MCF 10A (cell line): ENCODE measurements around the gene KIRREL3. TPM values are rescaled to one million over a fixed set of nuclear protein-coding genes. Genes with fewer than 3 reads are reported as not detected.
A peak's percentile ranks its signal among the peaks of the same experiment; 100 is the strongest.

Source experiments
- BruUV-seq: library from RNA; stranded (reverse); fragments of 400-500 nt; replicated peaks from 2 replicates; lab custom pipeline; 2021; lab: Mats Ljungman, UMichigan
- CTCF ChIA-PET: fragments of 300-600 bp; sonication (Branson Sonifier 250); formaldehyde crosslinking; extraction: SDS; loops from one replicate; lab custom pipeline; 2021; ENCODE audit warnings: antibody characterized with exemption, inconsistent platforms; lab: Yijun Ruan, JAX
- POLR2A ChIA-PET: fragments of 300-600, 350-650 bp; sonication (Branson Sonifier 250); formaldehyde crosslinking; extraction: SDS; loops from one replicate; lab custom pipeline; 2020; ENCODE audit warnings: antibody characterized with exemption, inconsistent platforms; lab: Yijun Ruan, JAX
- DNase-seq: peaks from one replicate; pipeline ENCODE4 v3.0.0-alpha.2; 2018; ENCODE audit not compliant: unreplicated experiment
- H3K27ac Mint-ChIP-seq: one replicate; pipeline ENCODE4 v1.8.0; 2022; ENCODE audit warnings: mild to moderate bottlenecking, low read depth, mixed read lengths; ENCODE audit not compliant: unreplicated experiment
- H3K27me3 Mint-ChIP-seq: one replicate; pipeline ENCODE4 v1.8.0; 2022; ENCODE audit warnings: mixed read lengths; ENCODE audit not compliant: insufficient read depth, unreplicated experiment
- H3K36me3 Mint-ChIP-seq: one replicate; pipeline ENCODE4 v1.8.0; 2022; ENCODE audit warnings: mild to moderate bottlenecking, moderate library complexity, mixed read lengths; ENCODE audit not compliant: insufficient read depth, unreplicated experiment
- H3K4me1 Mint-ChIP-seq: one replicate; pipeline ENCODE4 v1.8.0; 2022; ENCODE audit warnings: mixed read lengths; ENCODE audit not compliant: insufficient read depth, unreplicated experiment
- H3K4me3 Mint-ChIP-seq: one replicate; pipeline ENCODE4 v1.8.0; 2022; ENCODE audit warnings: mild to moderate bottlenecking, moderate library complexity, mixed read lengths; ENCODE audit not compliant: unreplicated experiment
- H3K9me3 Mint-ChIP-seq: one replicate; pipeline ENCODE4 v1.8.0; 2022; ENCODE audit warnings: mixed read lengths; ENCODE audit not compliant: unreplicated experiment
- intact Hi-C: fragments of 100-400 bp; cut with micrococcal nuclease; formaldehyde crosslinking; loops from 2 replicates; pipeline ENCODE4 v1.14.1; 2022
- total RNA-seq: library from RNA; stranded (reverse); gene quantifications from 2 replicates; pipeline ENCODE4 v1.2.3, GENCODE V29; 2022
- TF ChIP-seq, protein P1 (sequence below): fragments of 200-600 bp; IDR thresholded peaks from one replicate; pipeline ENCODE4 v1.8.0; 2022; ENCODE audit warnings: antibody characterized with exemption, mild to moderate bottlenecking; ENCODE audit not compliant: unreplicated experiment

The KIRREL3 gene
- total RNA-seq, 1 experiment from 2014 or later = not detected

DNA sequence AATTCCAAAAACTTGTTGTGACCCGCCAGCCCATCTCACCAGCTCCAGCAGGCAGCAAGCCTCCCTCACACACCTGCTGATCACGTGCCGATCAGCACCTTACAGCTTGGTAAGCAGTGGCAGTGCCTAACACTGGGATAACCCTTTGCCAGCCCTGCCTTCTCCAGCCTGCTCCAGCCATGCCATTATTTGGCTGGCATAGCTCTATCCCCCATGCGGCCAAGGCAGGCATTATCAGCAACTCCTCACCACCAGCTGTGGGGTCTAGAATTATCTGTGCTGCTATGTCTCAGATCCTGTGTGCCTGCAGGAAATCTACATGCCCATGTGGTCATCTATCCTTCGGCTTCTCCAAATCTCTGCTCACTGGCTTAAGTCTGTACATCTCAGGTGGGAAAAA lies 430.1 kb downstream of the KIRREL3 start:
- no peak for DNase-seq
- peaks cover 57% of the 10 kb centered on the region for H3K27me3 Mint-ChIP-seq
- no peaks in the 10 kb centered on the region for H3K36me3 Mint-ChIP-seq
- no peak overlapping the region for H3K27ac Mint-ChIP-seq
- TF ChIP-seq, protein P1, sequence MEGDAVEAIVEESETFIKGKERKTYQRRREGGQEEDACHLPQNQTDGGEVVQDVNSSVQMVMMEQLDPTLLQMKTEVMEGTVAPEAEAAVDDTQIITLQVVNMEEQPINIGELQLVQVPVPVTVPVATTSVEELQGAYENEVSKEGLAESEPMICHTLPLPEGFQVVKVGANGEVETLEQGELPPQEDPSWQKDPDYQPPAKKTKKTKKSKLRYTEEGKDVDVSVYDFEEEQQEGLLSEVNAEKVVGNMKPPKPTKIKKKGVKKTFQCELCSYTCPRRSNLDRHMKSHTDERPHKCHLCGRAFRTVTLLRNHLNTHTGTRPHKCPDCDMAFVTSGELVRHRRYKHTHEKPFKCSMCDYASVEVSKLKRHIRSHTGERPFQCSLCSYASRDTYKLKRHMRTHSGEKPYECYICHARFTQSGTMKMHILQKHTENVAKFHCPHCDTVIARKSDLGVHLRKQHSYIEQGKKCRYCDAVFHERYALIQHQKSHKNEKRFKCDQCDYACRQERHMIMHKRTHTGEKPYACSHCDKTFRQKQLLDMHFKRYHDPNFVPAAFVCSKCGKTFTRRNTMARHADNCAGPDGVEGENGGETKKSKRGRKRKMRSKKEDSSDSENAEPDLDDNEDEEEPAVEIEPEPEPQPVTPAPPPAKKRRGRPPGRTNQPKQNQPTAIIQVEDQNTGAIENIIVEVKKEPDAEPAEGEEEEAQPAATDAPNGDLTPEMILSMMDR = no peak
- no TSS peak for BruUV-seq
- intact Hi-C loops = no loop called here
- H3K4me1 Mint-ChIP-seq = no peaks in the 10 kb centered on the region
- CTCF ChIA-PET = no interaction called here
- POLR2A ChIA-PET = no interaction called here
- no peak overlapping the region for H3K4me3 Mint-ChIP-seq
- H3K9me3 Mint-ChIP-seq = no peaks in the 10 kb centered on the region

DNA sequence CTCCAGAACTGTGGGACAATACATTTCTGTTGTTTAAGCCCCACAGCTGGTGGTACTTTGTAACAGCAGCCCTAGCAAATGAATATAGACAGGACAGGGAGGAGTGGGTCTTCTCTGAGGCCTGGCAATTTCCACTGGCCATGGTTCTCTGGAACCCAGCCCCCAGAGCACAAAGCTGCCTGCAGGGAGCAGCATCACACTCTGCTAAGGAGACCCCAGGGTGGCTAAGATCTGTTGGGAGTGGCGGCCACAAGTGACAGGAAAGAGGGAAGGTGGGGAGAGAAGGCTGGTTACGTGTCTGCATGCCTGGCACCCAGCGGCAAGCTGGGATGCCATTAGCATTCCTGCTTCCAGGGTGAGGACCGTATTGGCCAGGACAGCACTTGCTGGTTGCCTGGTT lies 433.2 kb downstream of the KIRREL3 start:
- BruUV-seq = no TSS peak
- no peak overlapping the region for H3K27ac Mint-ChIP-seq
- POLR2A ChIA-PET = no interaction called here
- H3K4me1 Mint-ChIP-seq = no peaks in the 10 kb centered on the region
- H3K36me3 Mint-ChIP-seq = no peaks in the 10 kb centered on the region
- intact Hi-C loops = no loop called here
- CTCF ChIA-PET = interaction anchor here (0.6 kb wide), 1 partner anchor 991 kb away, joined by 3 read pairs; no protein-coding TSS in a partner anchor
- H3K4me3 Mint-ChIP-seq = no peak overlapping the region
- no peaks in the 10 kb centered on the region for H3K9me3 Mint-ChIP-seq
- no peak for DNase-seq
- H3K27me3 Mint-ChIP-seq = peaks cover 63% of the 10 kb centered on the region
- TF ChIP-seq, protein P1 = no peak

DNA sequence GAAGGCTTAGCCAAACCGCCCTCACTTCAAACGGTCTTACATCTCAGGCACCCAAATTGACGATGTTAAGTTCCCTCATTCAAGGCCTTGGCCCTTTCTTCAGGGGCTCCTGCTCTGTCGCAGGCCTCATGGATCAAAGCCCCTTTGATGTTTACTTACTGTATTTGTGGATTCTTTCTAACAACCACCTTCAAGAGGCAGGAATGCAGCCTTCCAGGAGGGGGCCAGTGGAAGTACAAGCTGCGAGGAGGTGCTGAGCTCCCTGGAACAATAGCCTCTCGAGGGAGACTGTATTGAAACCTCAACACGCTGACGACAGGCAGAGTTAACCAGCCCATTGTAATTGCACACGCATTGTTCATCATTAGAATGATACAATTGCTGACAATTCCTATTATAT lies 436.0 kb downstream of the KIRREL3 start:
- no peak for DNase-seq
- TF ChIP-seq, protein P1 = no peak
- ChIA-PET POLR2A (no interaction called here), CTCF (interaction anchor here (0.8 kb wide), 1 partner anchor 46 kb away, joined by 3 read pairs; no protein-coding TSS in a partner anchor)
- no peak overlapping the region for H3K27ac Mint-ChIP-seq
- peaks cover 57% of the 10 kb centered on the region for H3K27me3 Mint-ChIP-seq
- H3K9me3 Mint-ChIP-seq = no peaks in the 10 kb centered on the region
- no TSS peak for BruUV-seq
- intact Hi-C loops = no loop called here
- no peaks in the 10 kb centered on the region for H3K4me1 Mint-ChIP-seq
- H3K36me3 Mint-ChIP-seq = no peaks in the 10 kb centered on the region
- no peak overlapping the region for H3K4me3 Mint-ChIP-seq

DNA sequence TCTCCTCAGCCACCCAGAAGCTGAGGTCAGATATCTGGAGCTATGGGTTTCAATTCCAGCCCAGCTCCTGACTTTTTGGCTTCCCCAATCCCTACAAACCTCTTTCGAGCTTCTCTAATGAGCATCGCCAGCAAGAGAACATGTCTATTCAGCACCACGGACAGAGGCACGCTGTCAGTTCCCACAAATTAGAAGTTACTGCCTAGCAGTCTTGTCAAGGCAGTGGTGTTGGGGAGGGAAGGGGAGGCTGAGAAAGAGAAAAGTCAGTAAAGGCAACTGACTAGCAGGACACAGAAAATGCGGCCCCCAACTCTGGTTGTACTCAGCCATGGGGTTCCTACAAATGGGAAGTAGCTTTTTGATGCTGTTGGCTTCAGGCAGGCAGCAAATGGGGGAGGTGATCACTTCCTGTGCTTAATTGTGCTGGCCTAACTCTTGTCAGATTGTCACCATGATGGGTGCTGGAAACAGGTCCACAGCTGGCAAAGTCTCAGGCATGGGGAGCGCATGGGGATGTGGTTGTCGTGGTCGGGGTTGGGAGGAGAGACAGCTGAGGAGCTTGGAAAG lies 439.2 kb downstream of the KIRREL3 start:
- TF ChIP-seq, protein P1 = no peak
- BruUV-seq = no TSS peak
- Mint-ChIP-seq H3K4me3 (no peak overlapping the region), H3K4me1 (no peaks in the 10 kb centered on the region), H3K27ac (no peak overlapping the region), H3K27me3 (peaks cover 25% of the 10 kb centered on the region), H3K9me3 (no peaks in the 10 kb centered on the region), H3K36me3 (no peaks in the 10 kb centered on the region)
- ChIA-PET CTCF (interaction anchor here (0.6 to 2.5 kb wide), 4 partner anchors 30 to 930 kb away, joined by 3 to 6 read pairs (median 4); no protein-coding TSS in a partner anchor), POLR2A (no interaction called here)
- DNase-seq = peak; percentile 69
- intact Hi-C loops = no loop called here
